SK-N-SH (cell line): ENCODE results near the gene PAPSS2. TPM values are rescaled to one million over a fixed set of nuclear protein-coding genes. Genes with fewer than 3 reads are reported as not detected.

Source experiments
- CTCF ChIA-PET: fragments of 300-600, 350-600 bp; formaldehyde crosslinking; extraction: SDS; loops from one replicate; lab custom pipeline; 2021; lab: Yijun Ruan, JAX
- POLR2A ChIA-PET: fragments of 350-600 bp; sonication (Branson Sonifier 250); formaldehyde crosslinking; extraction: SDS; loops from one replicate; lab custom pipeline; 2020; ENCODE audit warnings: antibody characterized with exemption, inconsistent platforms; lab: Yijun Ruan, JAX
- DNase-seq: peaks from one replicate; pipeline ENCODE4 v3.0.0; 2012
- H2AFZ ChIP-seq: fragments of 200-600 bp; sonication (generic); 2 replicates; pipeline ENCODE4 v1.8.1; 2016; ENCODE audit warnings: antibody characterized with exemption, mild to moderate bottlenecking, low read depth
- H3F3A ChIP-seq: fragments of 200-600 bp; sonication (generic); replicated peaks from 2 replicates; pipeline ENCODE3; 2016; ENCODE audit warnings: antibody characterized with exemption, mild to moderate bottlenecking; ENCODE audit not compliant: insufficient read depth
- H3K27ac ChIP-seq, 2 experiments: fragments of 200-500 bp in 1 of 2; fragments of 200-600 bp in 1 of 2; sonication (Bioruptor generic) in 1 of 2; sonication (generic), shearing (Covaris generic) in 1 of 2; 2 replicates each; pipeline versions ENCODE4 v1.5.1 to v1.6.1; 2014 to 2016; ENCODE audit warnings: low read depth in 2 of 2, inconsistent platforms in 1 of 2, low read length in 1 of 2, mild to moderate bottlenecking in 1 of 2, mixed read lengths in 1 of 2
- H3K27me3 ChIP-seq: fragments of 200-600 bp; sonication (generic), shearing (Covaris generic); 2 replicates; pipeline ENCODE4 v1.6.1; 2016; ENCODE audit warnings: mixed run types; ENCODE audit not compliant: insufficient read depth
- H3K36me3 ChIP-seq, 2 experiments: fragments of 200-500 bp in 1 of 2; fragments of 200-600 bp in 1 of 2; sonication (Bioruptor generic) in 1 of 2; sonication (generic) in 1 of 2; replicated peaks in 1 of 2; 2 replicates each; pipeline versions ENCODE3 to v1.5.1; 2014 to 2016; ENCODE audit warnings: low read length in 1 of 2, mild to moderate bottlenecking in 1 of 2; ENCODE audit not compliant: insufficient read depth in 2 of 2, control insufficient read depth in 1 of 2
- H3K4me1 ChIP-seq, 2 experiments: fragments of 200-500 bp in 1 of 2; fragments of 200-600 bp in 1 of 2; sonication (Bioruptor generic) in 1 of 2; sonication (generic), shearing (Covaris generic) in 1 of 2; 2 replicates each; pipeline versions ENCODE4 v1.5.1 to v1.6.1; 2014 to 2016; ENCODE audit warnings: low read depth in 1 of 2, low read length in 1 of 2, mixed run types in 1 of 2; ENCODE audit not compliant: insufficient read depth in 2 of 2, control insufficient read depth in 1 of 2
- H3K4me2 ChIP-seq: fragments of 200-600 bp; sonication (generic), shearing (Covaris generic); 2 replicates; pipeline ENCODE4 v1.6.1; 2017; ENCODE audit warnings: mixed run types
- H3K4me3 ChIP-seq, 2 experiments: fragments of 200-500 bp in 1 of 2; fragments of 200-600 bp in 1 of 2; sonication (Bioruptor generic) in 1 of 2; sonication (generic), shearing (Covaris generic) in 1 of 2; 2 replicates each; pipeline versions ENCODE4 v1.5.1 to v1.8.1; 2014 to 2016; ENCODE audit warnings: low read depth in 2 of 2, inconsistent platforms in 1 of 2, low read length in 1 of 2, mild to moderate bottlenecking in 1 of 2, mixed read lengths in 1 of 2, moderate library complexity in 1 of 2
- H3K79me2 ChIP-seq: fragments of 200-600 bp; sonication (generic); 2 replicates; pipeline ENCODE4 v1.8.1; 2017; ENCODE audit warnings: mild to moderate bottlenecking; ENCODE audit not compliant: insufficient read depth
- H3K9ac ChIP-seq: fragments of 200-600 bp; sonication (generic); 2 replicates; pipeline ENCODE4 v1.6.1; 2017; ENCODE audit warnings: mixed run types
- H3K9me2 ChIP-seq: fragments of 200-600 bp; sonication (generic); 2 replicates; pipeline ENCODE4 v1.6.1; 2017; ENCODE audit warnings: mixed run types
- H3K9me3 ChIP-seq: fragments of 200-600 bp; sonication (generic); 2 replicates; pipeline ENCODE4 v1.6.1; 2017; ENCODE audit warnings: mixed run types, mild to moderate bottlenecking, moderate library complexity
- H4K20me1 ChIP-seq: fragments of 200-600 bp; sonication (generic); 2 replicates; pipeline ENCODE4 v1.6.1; 2017; ENCODE audit warnings: mild to moderate bottlenecking, mixed run types; ENCODE audit not compliant: insufficient read depth
- CHD2 ChIP-seq: fragments of 150-350 bp; IDR thresholded peaks from 2 replicates; pipeline ENCODE4 v1.6.1; 2018; ENCODE audit warnings: low read length; ENCODE audit not compliant: partially characterized antibody
- FOSL2 ChIP-seq: IDR thresholded peaks from 2 replicates; pipeline ENCODE4 v1.4.0; 2012; ENCODE audit warnings: low read depth, mild to moderate bottlenecking, moderate library complexity, borderline replicate concordance
- FOXJ3 ChIP-seq: sonication (generic); formaldehyde crosslinking; IDR thresholded peaks from 2 replicates; pipeline ENCODE4 v1.5.1; 2020; ENCODE audit warnings: mild to moderate bottlenecking, missing genetic modification reagents
- REST ChIP-seq: IDR thresholded peaks from 2 replicates; pipeline ENCODE4 v1.6.1; 2012; ENCODE audit warnings: mild to moderate bottlenecking, low read depth, low read length, moderate library complexity
- SIN3A ChIP-seq: IDR thresholded peaks from 2 replicates; pipeline ENCODE4 v1.6.1; 2012; ENCODE audit warnings: low read depth, mild to moderate bottlenecking, low read length, moderate library complexity, borderline replicate concordance
- SMC3 ChIP-seq: IDR thresholded peaks from 2 replicates; pipeline ENCODE4 v1.6.1; 2012; ENCODE audit warnings: low read depth, low read length, improper control_type of control experiment
- USF1 ChIP-seq: IDR thresholded peaks from 2 replicates; pipeline ENCODE4 v1.4.0; 2012; ENCODE audit warnings: low read depth, borderline replicate concordance
- ZBTB33 ChIP-seq: IDR thresholded peaks from 2 replicates; pipeline ENCODE4 v1.4.0; 2012; ENCODE audit warnings: low read depth, borderline replicate concordance
- WGBS: methylation state at CpG from one replicate; pipeline ENCODE4 v1.1.6; 2017; ENCODE audit warnings: low lambda C conversion rate; 5-methylcytosine and 5-hydroxymethylcytosine counted together
- polyA plus RNA-seq, 3 experiments: library from polyadenylated mRNA; depleted of rRNA; stranded (reverse); fragments of >200 nt; gene quantifications; 2 replicates each; pipeline ENCODE4 v1.2.3, GENCODE V29; 2012
- TF ChIP-seq, protein P1 (sequence below): IDR thresholded peaks from 2 replicates; pipeline ENCODE4; 2012

PAPSS2 gene
- polyA plus RNA-seq, 1 of the 3 experiments (the other 2 are of a cell fraction): 50.0 TPM

- Histone ChIP-seq H2AFZ (no peak overlapping the region), H3K27me3 (no peaks in the 10 kb centered on the region), H3K9me3 (no peaks in the 10 kb centered on the region), H3K9ac (peak overlapping the region; percentile 20; the same call in 1 of the 2 replicates), H3K4me2 (no peak overlapping the region), H3K79me2 (peaks cover 84% of the 10 kb centered on the region), H3K4me1 (peaks cover 0 to 20% of the 10 kb centered on the region in 2 experiments; a peak in 2 of 4 replicates), H3F3A (peaks cover 38% of the 10 kb centered on the region), H3K27ac (peak overlapping the region in 1 of 2 experiments; percentile 70; a peak in 2 of 4 replicates), H3K9me2 (no peaks in the 10 kb centered on the region), H3K4me3 (no peak overlapping the region), H3K36me3 (peaks cover 4 to 12% of the 10 kb centered on the region in 2 experiments), H4K20me1 (no peaks in the 10 kb centered on the region)
- TF ChIP-seq FOSL2 (no peak), FOXJ3 (CRISPR knock-in tag) (no peak), USF1 (no peak), CHD2 (no peak), SIN3A (no peak), REST (no peak), SMC3 (no peak), ZBTB33 (no peak)
- TF ChIP-seq, protein P1, sequence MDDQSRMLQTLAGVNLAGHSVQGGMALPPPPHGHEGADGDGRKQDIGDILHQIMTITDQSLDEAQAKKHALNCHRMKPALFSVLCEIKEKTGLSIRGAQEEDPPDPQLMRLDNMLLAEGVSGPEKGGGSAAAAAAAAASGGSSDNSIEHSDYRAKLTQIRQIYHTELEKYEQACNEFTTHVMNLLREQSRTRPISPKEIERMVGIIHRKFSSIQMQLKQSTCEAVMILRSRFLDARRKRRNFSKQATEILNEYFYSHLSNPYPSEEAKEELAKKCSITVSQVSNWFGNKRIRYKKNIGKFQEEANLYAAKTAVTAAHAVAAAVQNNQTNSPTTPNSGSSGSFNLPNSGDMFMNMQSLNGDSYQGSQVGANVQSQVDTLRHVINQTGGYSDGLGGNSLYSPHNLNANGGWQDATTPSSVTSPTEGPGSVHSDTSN: no peak
- ChIA-PET CTCF (interaction anchor here (1.0 kb wide), 1 partner anchor 14 kb away, joined by 3 read pairs; no protein-coding TSS in a partner anchor), POLR2A (no interaction called here)
- DNase-seq: no peak
- 62% methylated on average over 3 of the region's 3 CpGs for WGBS
Measured at GRCh38 chr10:87671139-87671815, 11.6 kb downstream of the PAPSS2 start.
